ENCODE measurements around the gene NRF1. TPM values are rescaled to one million over a fixed set of nuclear protein-coding genes. Genes with fewer than 3 reads are reported as not detected.

NRF1 gene
- total and polyA plus RNA-seq, 2 of the 8 experiments (the other 6 are each of a cell fraction or from before 2014, with no cell fraction given), result 18.2 to 21.4 TPM

GRCh38 chr7:129646369-129647021, 35.0 kb downstream of the NRF1 start (continued):
- TF ChIP-seq ATF2 (IDR thresholded peaks at IDR 0.05; ENCODE audit: low read length) (no peak), NRF1 (IDR thresholded peaks at IDR 0.05; ENCODE audit: low read depth, low read length) (no peak), BCL11A (IDR thresholded peaks at IDR 0.05; ENCODE audit: low read depth in 2 of 2, low read length in 2 of 2) (no peak), SP2 (IDR thresholded peaks at IDR 0.05; ENCODE audit: low read length) (no peak), MAFK (IDR thresholded peaks at IDR 0.05; ENCODE audit: low read depth, low read length) (no peak), CHD2 (IDR thresholded peaks at IDR 0.05; ENCODE audit: low read length) (no peak), SUZ12 (IDR thresholded peaks at IDR 0.05; ENCODE audit: low read length) (no peak)
